Measurements from ENCODE around the gene MED27.
A peak's percentile ranks its signal among the peaks of the same experiment; 100 is the strongest.

Gene MED27

DNA sequence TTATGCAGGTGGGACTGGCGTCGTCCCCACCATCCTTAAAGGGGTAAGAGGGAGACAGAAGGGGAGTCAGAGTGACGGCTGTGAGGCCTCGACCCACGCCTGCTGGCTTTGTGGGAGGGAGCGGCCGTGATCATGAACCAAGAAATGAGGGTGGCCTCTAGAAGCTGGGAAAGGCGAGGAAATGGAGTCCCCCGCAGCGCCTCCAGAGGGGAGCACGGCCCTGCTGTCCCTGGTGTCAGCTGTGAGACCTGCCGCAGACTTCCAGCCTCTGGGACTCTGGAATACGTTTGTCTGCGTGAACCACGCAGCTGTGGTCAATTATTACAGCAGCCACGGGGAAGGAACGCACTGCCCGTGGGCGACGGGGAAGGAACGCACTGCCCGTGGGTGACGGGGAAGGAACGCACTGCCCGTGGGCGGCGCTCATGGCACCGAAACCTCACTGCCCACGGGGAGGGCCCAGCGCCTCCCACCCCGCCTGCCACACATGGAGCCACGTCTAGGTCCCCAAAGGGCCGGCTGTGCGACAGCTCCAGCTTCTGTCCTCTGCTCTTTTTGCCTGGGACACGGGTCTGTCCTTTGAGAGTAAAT, 231.0 kb downstream of the MED27 start:
- peak in 3 of 4 experiments; percentile 13 to 53 (median 29) for DNase-seq

DNA sequence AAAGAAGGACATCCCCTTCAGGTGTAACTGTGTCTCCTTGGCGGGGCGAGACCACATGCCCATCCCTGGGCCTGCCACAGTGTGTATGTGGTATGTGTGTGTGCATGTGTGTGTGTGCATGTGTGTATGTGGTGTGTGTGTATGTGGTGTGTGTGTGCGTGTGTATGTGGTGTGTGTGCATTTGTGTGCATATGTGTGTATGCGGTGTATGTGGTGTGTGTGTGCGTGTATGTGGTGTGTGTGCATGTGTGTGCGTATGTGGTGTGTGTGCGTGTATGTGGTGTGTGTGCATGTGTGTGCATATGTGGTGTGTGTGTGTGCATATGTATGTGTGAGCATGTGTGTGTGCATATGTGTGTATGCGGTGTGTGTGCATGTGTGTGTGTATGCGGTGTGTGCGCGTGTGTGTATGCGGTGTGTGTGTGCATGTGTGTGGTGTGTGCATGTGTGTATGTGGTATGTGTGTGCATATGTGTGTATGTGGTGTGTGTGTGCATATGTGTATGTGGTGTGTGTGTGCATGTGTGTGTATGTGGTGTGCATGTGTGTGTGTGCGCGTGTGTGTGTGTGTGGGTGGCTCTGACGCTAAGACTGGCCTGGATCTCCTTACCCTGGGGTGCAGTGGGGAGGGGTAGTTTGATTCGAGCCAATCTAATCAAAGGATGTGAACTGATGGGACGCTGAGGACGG, 231.9 kb downstream of the MED27 start:
- no peak for DNase-seq

DNA sequence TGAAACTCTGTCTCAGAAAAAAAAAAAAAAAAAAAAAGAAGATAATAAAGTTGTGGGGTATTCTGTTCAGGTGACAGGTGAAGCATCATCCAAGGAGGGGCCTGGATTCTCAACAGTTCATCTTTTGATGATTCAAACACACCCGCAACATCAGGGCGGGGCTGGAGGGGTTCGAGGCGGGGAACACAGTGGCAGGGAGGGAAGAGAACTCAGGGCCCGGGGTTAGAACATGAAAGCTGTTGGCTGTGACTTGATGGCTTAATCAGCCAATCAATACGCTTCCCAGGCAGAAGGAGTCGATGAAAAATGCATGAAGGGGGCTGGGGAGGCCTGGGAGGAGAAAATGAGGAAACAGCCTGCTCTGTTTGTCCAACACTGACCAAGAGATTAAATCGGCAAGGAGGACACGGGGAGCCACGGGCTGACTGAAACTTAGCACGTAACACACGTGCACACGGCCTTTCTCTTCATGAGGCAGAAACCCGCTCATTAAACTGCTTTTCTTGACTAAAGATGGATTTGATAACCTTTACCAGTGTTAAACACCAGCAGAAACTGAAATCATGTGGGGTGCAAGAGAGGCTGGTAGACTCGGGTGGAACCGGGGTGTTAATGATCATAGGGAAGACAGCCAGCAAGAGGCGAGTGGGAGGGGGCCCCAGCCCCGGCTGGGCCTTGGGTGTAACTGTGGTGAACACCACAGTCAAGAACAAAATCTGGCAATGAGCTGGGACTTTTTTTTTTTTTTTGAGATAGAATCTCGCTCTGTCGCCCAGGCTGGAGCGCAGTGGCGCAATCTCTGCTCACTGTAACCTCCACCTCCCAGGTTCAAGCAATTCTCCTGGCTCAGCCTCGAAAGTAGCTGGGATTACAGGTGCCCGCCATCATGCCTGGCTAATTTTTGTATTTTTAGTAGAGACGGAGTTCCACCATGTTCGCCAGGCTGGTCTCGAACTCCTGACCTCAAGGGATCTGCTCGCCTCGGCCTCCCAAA, 234.1 kb downstream of the MED27 start:
- DNase-seq = no peak

DNA sequence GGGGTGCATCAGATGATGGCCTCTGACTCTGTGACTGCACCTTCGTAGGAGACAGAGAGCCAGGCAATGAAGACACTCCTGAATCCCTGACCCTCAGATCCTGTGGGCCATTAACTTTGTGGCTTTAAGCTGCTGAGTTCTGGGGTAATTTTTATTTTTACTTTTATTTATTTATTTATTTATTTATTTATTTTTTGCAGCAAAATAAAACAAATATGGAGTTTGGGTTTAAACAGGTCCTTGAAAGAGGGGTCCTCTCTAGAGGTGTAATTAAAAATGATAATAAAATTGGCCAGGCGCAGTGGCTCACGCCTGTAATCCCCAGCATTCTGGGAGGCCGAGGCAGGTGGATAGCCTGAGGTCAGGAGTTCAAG, 234.9 kb downstream of the MED27 start:
- DNase-seq = no peak

DNA sequence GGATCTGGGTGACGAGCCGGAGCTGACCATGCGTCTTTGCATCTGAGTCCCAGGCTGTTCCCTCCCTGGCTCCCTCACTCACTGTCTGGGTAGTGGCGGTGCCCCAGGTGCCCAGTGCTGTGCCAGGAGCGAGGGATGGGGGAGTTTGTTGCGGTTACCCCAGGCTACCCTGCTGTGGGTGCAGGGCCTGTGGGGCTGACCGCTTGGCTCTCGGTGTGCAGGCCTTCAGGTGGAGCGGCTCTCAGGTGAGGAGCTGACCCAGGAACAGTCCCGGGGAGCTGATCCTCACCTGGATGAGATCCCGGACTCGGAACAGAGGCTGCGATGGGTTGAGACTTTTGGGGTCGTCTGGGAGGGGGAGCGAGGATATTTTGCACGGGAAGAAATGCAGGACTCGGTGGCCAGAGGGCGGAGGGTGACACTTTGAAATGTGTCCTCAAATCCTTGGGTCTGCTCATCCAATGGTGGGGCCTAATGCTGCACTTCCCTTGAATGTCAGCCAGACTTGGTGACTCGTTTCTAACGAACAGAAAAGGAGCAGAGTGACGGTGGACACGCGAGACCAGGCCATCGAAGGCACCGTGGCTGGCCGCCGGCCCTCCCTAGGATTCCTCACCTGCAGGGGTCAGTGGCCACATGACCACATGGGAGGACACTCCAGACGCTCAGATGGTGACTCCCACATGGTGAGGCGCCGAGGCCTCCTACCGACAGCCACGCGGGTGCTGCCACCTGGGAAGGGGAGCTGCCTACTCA, 235.5 kb downstream of the MED27 start:
- no peak for DNase-seq

DNA sequence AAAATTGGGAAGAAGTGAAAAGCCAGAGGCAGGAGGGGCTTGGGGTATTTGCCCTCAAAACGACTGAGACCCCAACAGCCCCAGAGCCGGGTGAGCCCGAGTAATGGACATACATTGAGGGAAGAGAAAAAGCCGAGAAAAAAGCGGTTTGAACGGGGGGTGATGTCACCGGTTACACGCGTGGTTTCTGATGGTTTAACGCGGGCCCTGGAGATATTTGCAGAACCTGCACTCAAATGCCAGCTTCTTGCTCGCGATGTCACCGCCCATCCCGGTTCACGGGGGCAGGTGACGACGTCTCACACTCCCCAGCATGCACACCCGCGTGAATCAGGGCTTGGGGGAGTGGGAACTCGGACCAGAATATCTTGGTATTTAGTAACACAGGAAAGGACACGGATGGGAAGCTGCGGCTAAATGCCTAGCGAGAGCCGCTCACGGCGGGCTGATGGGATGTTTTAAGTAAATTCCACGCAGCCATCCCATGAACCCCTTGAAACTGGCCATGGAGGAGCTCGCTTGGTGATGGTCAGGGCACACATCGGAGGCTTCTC, 237.8 kb downstream of the MED27 start:
- DNase-seq = no peak

DNA sequence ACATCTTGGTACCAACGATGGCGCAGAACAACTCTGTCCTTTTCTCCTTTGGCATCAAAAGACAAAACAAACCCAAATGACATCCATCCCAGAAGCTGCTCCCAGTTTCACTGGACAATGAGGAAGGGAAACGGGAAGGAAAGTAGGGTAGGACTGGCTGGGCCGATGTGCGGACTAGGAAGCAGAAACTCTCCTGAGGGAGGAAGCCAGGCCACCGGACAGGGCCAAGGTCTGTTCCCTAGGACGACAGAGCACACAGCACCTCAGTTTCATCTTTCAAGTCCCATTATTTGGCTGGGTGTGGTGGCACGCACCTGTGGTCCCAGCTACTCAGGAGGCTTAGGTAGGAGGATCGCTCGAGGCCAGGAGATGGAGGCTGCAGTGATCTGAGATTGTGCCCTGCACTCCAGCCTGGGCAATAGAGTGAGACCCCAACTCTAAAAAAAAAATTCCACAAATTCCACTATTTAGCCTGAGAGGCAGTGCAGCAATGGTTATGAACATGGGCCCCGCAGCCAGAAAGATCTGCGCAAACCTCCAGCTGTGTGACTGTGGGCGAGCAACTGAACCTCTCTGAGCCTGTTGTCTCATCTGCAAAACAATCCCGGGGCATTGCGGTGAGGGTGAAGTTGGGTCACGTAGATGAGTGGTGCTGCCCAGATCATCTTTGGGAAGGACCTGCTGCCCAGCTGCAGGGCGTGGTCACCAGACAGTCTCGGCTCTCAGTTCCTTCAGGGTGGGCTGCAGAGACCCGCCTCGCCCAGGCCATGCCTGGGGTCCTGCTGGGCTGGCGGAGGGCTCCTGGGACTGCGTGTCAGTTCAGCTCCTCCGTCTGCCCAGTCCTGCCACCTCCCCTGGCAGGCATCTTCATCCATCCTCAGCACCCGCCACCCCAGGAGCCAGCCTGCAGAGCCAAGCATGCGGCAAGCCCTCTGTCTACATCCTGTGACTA, 238.6 kb downstream of the MED27 start:
- DNase-seq = no peak

DNA sequence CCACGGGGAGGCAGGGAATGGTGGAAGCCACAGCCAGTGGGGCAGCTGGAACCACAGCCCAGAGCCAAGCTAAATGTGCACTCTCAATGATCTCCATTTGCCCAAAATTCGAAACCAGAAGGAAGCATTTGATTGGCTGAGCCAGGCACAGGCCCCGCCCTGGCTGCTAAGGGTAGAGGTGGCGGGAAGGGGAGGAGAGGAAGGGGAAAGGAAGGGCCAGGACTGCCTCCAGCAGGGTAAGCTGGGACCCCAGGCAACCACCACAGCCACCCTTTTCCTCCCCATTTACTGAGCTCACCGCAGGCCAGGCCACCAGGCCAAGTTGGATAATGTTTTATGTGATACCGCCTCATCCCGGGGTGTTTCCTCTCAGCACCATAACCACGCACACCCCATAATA, 239.4 kb downstream of the MED27 start:
- DNase-seq = no peak

DNA sequence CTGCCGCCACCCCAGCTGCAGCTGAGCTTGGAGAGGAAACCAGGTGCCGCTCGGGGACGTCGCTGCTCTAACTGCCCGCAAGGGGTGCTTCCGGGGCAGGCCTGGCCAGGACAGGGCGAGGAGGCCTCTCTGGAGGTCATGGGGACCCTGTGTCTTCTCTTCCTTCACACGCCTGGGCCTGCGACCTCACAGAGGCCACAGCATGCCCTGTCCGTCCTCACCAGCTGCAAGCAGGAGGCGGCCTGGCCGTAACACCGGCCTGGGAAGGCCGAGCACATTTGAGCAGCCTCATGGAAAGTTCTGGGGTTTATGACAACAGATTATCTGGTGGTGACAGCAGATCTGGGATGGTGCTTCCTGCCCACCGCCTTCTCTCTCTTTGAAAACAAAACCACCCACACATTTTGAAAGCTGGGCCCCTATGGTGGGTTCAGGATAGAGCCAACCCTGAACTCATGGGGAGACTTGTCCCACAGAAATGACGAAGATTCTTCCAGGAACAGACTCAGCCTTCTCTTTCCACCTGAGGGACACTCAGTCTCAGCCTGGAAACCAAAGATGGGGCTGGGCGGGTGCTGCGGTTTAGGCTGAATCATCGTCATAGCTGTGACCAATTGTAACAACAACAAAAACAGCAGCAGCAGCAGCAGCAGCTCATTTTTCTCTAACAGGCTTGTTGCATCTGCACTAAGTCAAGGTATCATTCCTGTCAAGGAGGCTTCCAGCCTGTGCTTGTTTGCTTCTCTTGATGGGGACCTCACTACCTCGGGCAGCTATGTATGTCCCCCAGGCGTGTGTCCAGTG, 240.2 kb downstream of the MED27 start:
- DNase-seq = no peak

DNA sequence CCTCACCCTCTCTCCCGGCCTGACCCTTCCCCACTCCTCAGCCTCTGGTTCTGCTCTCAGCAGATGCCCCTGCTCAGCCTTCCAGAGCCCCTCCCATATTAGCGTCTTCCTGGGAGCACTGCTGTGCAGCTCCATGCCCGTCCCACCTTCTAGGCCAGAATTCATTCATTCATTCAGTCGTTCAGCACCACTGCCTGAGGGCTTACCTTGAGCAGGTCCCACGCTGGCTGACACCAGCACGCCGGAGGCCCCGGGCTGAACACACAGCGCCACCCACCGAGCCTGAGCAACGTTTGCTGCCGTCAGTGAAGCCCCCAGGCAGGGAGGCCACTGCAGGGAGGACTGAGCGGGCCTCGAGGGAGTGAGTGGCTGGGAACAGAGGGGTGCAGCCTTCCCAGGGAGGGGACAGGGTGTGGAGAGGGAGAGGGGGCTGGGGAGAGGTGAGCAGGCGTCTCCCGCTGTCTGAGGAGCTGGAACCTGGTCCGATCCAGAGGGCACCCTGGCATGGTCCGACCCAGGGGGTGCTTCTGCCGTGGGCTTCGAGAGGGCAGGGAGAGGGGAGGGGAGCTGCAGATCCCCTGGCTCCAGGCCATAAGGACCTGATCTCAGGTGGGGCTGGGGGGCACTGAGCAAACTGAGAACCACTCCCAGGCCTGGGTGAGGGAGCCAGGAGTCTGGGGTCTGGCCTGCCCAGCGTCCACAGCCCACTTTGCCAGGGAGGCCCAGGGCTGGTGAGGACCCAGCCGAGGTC, 241.0 kb downstream of the MED27 start:
- DNase-seq = no peak

DNA sequence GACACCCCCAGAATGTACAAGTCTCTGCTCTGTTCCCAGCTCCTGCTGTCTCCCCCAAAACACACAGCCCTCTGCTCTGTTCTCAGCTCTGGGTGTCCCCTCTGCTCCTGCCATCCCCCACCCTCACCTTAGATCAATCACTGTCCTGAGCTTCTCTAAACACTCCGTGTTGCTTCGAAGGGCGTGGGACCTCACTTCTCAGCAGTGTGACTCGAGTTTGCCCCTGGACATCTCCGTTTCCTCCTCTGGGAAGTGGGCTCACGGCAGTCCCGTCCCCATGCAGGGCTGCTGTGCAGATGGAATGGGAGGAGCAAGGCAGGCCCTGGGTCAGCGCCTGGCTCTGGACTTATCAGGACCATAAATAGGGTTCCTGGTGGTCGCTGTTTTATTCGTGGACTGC, 241.8 kb downstream of the MED27 start:
- no peak for DNase-seq

DNA sequence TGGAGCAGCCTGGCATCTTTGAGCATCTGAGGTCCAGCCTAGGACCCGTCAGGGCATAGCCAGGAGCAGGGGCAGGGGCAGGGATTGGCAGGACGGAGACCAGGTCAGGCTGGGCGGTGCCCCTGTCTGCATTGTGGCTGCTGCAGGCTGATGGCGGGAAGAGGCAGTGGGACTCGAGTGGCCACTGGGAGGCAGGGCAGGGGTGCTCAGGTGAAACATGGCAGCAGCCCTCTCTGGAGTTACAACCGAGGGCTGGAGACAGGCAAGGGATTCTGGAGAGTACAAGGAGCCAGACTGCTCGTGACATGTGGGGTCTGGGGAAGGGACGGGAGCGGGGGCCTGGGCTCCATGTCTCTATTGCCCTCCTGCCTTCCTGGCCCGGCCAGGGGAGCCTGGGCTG, 242.4 kb downstream of the MED27 start:
- peak in 1 of 4 experiments; percentile 9 for DNase-seq

DNA sequence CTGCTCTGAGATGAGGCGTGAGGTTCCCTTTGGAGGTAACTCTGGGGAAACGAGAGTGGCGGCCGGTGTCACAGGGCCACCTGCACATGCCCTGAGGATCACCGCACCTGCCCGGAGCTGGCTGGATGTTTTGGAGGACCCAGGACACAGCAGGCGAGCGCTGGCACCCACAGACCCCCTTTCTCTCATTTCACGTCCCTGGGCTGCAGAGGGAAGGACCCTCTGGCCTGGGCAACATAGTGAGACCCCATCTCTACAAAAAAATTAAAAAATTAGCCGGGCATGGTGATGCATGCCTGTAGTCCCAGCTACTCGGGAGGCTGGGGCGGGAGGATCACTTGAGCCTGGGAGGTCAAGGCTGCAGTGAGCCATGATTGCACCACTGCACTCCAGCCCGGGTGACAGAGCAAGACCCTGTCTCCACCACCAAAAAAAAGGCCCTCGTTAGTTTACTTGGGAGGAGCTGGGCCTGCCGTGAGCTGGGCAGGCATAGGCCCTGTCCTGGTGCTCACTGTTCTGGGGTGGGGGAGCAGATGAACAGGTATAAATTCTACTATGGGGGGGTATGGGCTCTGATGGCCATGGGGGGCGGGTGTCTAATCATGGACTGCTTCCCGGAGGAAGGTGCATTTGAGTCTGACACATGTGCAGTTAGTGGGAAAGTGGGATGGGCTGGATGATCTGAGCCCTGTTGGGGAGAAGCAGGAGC, 242.9 kb downstream of the MED27 start:
- DNase-seq = no peak

DNA sequence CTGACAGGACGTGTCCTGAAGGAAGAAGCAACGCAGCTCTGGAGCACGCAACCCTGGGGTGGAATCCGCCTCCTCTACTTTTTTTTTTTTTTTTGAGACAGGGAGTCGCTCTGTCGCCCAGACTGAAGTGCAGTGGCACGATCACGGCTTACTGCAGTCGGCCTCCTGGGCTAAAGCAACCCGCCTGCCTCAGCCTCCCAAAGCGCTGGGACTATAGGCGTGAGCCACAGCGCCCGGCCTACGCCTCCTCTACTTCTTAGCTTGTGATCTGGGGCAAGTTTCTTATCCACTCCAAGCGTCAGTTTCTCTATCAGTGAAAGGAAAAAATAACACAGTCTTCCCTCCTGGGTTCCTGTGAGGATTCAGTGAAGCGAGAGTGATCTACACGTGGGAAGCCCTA, 243.6 kb downstream of the MED27 start:
- no peak for DNase-seq

DNA sequence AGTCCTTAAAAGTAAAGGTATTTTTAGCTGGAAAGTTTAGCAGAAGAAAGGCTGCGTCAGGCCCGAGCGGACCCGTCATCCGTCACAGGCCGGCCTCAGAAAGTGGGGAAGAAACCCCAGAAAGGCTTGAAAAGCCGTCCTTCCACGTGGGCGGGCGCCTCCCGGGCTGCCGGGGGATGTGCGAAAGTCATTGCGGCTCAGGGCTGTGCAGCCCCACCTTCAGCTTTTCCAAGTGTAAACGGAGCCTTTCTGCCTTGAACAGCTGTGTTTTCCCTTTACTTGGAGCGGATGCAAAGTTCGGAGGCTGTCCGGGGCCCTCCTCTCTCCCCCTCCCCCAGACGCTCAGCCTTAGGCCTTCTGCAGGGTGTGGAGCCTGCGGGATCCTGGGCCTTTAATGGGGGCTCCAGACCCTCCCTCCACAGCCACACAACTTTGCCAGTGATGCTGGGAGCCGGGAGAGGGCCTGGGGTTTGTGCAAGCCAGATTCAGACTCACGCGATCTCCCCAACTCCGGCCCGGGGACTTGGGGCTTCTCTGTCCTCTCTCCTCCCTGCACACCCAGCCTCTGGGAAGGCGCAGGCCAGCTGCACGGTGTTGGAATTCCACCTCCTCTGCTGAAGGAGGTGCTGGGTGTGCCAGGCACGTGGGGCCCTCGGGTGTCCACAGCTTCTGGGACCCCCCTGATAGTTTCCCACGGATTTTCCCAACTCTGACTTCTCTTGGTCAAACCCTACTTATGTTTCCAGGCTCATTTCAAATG, 244.3 kb downstream of the MED27 start:
- DNase-seq = no peak

DNA sequence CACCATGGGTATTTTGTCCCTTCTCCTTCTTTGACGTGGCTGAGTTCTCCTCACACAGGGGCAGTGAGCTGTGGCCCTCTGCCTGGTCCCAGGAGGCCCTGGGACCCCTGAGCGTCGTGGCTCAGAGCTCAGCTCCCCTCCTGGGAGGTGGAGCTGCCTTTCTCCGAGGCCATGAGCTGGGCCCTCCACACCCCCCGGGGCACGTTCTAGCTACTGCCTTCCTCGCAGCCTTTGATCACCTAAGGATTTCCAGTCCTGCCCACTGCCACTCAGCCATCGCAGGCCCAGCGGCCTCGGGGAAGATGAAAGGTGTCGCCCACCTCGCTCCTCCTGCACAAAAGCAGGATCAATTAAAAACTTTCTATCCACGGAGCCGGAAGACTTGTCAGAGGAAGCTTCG, 244.9 kb downstream of the MED27 start:
- no peak for DNase-seq

DNA sequence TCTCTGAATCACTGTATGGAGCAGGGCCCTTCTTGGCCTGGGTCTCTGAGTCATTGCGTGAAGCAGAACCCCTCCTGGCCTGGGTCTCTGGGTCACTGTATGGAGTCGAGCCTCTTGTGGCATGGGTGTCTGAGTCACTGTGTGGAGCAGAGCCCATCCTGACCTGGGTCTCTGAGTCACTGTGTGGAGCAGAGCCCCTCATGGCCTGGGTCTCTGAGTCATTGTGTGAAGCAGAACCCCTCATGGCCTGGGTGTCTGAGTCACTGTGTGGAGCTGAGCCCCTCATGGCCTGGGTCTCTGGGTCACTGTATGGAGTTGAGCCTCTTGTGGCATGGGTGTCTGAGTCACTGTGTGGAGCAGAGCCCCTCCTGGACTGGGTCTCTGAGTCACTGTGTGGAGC, 245.8 kb downstream of the MED27 start:
- no peak for DNase-seq

DNA sequence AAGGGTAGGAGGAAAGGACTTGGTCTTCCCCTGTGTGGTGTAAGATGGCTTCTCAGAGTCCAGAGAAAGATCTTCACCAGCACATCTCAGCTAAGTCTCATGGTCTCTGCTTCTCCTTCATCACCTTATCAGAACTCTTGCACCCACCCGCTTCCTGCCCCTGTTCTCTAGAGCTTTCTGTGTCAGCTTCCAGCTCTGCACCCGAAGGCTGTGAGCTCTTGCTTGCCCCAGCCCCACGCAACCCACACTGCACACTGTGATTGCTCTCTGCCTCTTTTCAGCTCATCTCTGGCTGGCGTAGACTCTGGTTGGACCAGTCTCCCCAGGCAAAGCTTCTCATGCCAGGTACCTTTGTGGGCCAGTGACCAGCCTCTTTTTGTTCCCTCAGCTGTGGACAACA, 246.6 kb downstream of the MED27 start:
- no peak for DNase-seq
